HFF-Myc (cell line): ENCODE measurements around the gene HDAC1.
A peak's percentile ranks its signal among the peaks of the same experiment; 100 is the strongest.

Source experiments
- DNase-seq: peaks from one replicate; pipeline ENCODE4 v3.0.0-alpha.2; 2011; ENCODE audit warnings: low read depth; ENCODE audit errors: extremely low read depth
- H3K4me3 ChIP-seq: replicated peaks from 2 replicates; pipeline ENCODE4 v1.5.1; 2011; ENCODE audit warnings: low read depth, mild to moderate bottlenecking, control low read depth, low read length
- TF ChIP-seq, protein P1 (sequence below): IDR thresholded peaks from 2 replicates; pipeline ENCODE4 v1.5.1; 2012; ENCODE audit warnings: mild to moderate bottlenecking, low read depth, low read length, control low read depth; ENCODE audit errors: missing control alignments

The HDAC1 gene

DNA sequence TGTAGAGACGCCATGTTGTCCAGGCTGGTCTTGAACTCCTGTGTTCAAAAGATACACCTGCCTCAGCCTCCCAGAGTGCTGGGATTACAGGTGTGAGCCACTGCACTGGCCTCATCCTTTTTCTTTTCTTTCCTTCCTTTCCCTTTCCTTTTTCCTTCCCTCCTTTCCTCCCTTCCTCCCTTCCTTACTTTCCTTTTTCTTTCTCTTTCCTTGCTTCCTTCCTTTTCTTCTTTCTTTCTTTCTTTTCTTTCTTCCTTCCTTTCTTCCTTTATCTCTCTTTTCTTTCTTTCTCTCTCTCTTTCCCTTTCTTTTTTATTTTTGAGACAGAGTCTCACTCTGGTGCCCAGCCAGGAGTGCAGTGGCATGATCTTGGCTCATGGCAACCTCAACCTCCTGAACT, 64.6 kb downstream of the HDAC1 start:
- no peak overlapping the region for H3K4me3 ChIP-seq
- TF ChIP-seq, protein P1, sequence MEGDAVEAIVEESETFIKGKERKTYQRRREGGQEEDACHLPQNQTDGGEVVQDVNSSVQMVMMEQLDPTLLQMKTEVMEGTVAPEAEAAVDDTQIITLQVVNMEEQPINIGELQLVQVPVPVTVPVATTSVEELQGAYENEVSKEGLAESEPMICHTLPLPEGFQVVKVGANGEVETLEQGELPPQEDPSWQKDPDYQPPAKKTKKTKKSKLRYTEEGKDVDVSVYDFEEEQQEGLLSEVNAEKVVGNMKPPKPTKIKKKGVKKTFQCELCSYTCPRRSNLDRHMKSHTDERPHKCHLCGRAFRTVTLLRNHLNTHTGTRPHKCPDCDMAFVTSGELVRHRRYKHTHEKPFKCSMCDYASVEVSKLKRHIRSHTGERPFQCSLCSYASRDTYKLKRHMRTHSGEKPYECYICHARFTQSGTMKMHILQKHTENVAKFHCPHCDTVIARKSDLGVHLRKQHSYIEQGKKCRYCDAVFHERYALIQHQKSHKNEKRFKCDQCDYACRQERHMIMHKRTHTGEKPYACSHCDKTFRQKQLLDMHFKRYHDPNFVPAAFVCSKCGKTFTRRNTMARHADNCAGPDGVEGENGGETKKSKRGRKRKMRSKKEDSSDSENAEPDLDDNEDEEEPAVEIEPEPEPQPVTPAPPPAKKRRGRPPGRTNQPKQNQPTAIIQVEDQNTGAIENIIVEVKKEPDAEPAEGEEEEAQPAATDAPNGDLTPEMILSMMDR, result no peak
- no peak for DNase-seq

DNA sequence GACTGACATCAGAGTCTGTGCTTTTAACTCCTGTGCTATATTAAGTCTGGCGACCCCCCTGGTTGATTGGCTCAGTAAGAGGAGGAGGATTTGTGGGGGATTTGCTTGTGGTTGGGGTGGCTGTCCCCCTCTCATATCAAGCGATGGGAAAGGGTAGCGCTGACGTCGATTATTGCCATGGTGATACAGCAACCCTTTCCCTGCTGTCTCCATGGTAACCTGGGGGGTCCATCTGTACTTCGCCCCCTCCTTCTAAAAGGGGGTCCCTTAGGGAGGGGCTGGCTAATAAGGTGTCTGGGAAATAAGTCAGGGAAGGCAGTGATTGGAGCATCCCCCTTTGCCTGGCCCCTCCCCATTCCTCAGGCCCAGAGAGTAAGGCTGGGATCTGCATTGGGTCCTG, 65.7 kb downstream of the HDAC1 start:
- DNase-seq, result no peak
- TF ChIP-seq, protein P1, result no peak
- H3K4me3 ChIP-seq, result no peak overlapping the region

DNA sequence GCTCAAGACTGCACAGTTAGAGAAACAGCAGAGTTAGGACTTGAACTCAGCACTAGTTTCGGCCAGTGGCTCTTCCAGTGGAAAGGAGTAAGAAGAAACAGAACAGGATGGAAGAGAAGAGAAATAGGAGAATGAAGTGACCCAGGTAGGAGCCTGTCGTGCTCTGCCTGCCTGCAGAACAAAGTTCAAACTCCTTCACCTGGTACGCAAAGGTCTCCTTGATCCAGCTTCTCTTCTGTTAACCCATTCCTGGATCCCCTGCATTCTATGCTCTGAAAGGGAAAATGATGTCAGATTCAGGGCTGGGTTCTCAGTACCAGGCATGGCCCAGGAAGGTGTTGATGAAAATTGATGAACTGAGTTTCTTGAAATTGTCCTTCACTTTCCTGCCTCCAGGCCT, 66.6 kb downstream of the HDAC1 start:
- H3K4me3 ChIP-seq, result no peak overlapping the region
- TF ChIP-seq, protein P1, result no peak
- no peak for DNase-seq

DNA sequence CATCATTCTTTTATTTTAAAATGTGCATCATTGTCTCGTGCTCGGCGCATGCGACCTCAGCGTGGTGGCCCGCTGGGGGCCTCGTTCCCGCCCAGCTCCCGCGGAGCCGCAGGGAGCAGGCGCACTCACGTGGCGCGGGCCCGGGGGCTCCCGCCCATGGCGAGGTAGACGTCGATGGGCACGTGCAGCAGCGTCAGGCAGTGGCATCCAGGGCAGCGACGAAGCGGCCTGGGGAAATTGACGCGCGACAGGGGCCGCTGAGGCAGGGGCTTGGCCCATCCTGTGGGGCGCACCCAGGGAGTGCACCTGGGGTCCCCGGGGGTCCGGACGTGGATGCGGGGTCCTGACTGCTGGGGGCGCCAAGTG, 69.4 kb downstream of the HDAC1 start:
- TF ChIP-seq, protein P1, result no peak

DNA sequence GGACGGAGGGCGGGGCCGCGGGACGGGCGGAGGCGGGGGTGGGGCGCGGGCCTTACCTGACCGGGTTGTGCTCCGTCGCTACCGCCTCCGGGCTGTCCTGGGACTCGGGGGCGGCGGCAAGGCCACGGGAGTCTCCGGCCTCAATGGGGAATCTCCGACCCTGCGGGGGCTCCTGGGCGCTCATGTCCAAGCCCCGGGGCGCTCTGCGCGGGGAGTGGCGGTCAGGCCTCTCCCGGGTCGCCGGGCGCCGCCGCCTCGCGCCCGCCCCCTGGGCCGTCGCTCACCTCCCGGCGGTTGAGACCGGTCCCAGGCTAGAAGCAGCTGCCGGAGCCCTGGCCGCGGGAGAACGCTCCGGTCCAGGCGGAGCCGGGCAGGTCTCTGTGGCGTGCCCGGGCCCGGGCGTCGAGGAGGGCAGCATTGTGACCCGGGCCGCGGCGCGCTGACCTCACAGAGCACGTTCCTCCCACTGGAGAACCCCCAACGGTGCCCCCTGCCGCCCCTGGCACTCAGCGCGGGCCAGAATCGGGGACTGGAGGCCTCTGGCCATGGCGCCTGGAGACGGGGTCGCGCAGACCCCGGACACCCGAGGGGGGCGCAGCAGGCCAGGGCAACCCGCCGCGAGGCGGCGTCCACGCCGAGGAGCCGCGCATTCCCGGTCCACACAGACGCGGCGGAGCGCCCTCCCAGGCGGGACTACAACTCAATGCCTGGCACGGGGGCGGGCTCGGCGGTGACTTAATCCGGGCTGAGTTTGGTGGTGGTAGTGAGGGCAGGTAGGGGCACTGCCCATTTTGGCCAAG, 70.0 kb downstream of the HDAC1 start:
- TF ChIP-seq, protein P1, result peak; percentile 31
- no peak for DNase-seq
- H3K4me3 ChIP-seq, result peak overlapping the region; percentile 28

More for the DNA sequence above, 69.4 kb downstream of the HDAC1 start:
- no peak for DNase-seq
- H3K4me3 ChIP-seq, result no peak overlapping the region

DNA sequence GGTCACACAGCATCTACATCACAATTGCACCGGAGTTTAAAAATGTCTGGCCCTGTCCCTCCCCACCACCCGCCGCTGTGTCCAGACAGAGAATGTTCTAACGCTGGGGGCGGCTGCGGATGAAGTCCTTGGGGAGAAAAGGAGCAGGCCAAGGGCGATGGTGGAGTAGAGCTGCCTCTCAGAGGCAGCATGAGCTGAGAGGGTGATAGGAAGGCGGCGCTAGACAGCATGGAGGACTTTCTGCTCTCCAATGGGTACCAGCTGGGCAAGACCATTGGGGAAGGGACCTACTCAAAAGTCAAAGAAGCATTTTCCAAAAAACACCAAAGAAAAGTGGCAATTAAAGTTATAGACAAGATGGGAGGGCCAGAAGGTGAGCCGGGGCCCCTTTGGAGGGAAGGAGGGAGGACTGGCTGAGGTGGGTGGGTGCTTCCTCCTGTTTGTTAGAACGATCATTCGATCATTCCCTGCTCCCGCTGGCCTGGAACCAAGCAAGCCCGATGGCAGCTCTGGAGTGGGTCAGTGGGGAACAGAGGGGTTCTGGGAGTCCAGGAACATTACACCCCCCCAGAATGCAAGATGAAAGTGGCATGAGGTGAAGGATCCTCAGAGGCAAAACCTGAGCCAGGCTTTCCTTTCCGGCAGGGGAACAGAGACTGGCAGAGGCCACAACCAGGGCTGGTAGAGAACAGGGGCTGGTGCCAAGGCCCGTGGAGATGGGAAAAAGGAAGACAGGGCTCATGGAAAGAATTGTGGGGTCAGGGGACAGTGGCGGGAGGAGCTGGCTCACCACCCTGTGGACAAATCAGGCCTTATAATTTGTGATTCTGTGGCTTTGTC, 70.8 kb downstream of the HDAC1 start, which contains the start of the genes FAM229A and TSSK3:
TSS of gene FAM229A (minus strand) at position 12 of the 840 bp plus-strand sequence. CDS start 394 bp downstream, outside the sequence.
TSS of gene TSSK3 (plus strand) at position 66 of the 840 bp plus-strand sequence. CDS start at position 229, 163 bp downstream.
- TF ChIP-seq, protein P1, result peak; percentile 2
- DNase-seq, result no peak
- peak within 1 kb of the TSS; percentile 28 for H3K4me3 ChIP-seq
